Gastrocnemius medialis (tissue), 4 donors: Measurements from ENCODE around the gene MAML2. TPM values are rescaled to one million over a fixed set of nuclear protein-coding genes. Genes with fewer than 3 reads are reported as not detected.

ENCODE experiments used
- ATAC-seq, 2 donors: fragments of 150-250 bp; one replicate each; pipeline ENCODE4 v1.9.1; 2016
- DNase-seq, 2 donors: peaks; one replicate each; pipeline ENCODE4 v3.0.0-alpha.2; 2019
- H3K27ac ChIP-seq, 4 donors: fragments of 200-600 bp; sonication (generic); 1 replicate in 1 of 4; 2 replicates in 3 of 4; pipeline ENCODE4 v1.5.1; 2016 to 2018; ENCODE audit warnings: mild to moderate bottlenecking in 2 of 4, moderate library complexity in 1 of 4
- H3K27me3 ChIP-seq, 3 donors: fragments of 200-600 bp; sonication (generic) in 2 of 3; 1 replicate in 1 of 3; 2 replicates in 2 of 3; pipeline versions ENCODE4 v1.5.1 to v1.6.0; 2016 to 2019; ENCODE audit warnings: mild to moderate bottlenecking in 1 of 3, moderate library complexity in 1 of 3
- H3K36me3 ChIP-seq, 2 donors: fragments of 200-600 bp; sonication (generic) in 1 of 2; one replicate each; pipeline ENCODE4 v1.5.1; 2017 to 2018
- H3K4me1 ChIP-seq, 2 donors: fragments of 200-600 bp; sonication (generic) in 1 of 2; one replicate each; pipeline ENCODE4 v1.5.1; 2016 to 2017; ENCODE audit warnings: mild to moderate bottlenecking in 2 of 2
- H3K4me3 ChIP-seq, 4 donors: fragments of 200-600 bp; sonication (generic) in 3 of 4; 1 replicate in 1 of 4; 2 replicates in 3 of 4; pipeline ENCODE4 v1.5.1; 2016 to 2019; ENCODE audit warnings: mild to moderate bottlenecking in 2 of 4
- H3K9me3 ChIP-seq, 3 donors: fragments of 200-600 bp; sonication (generic) in 2 of 3; 1 replicate in 1 of 3; 2 replicates in 2 of 3; pipeline ENCODE4 v1.5.1; 2016 to 2019
- CTCF ChIP-seq, 5 experiments: fragments of 450-650 bp in 3 of 5; fragments of 200-600 bp in 2 of 5; sonication (generic) in 2 of 5; IDR thresholded peaks in 4 of 5; conservative IDR thresholded peaks in 1 of 5; 1 replicate in 4 of 5; 2 replicates in 1 of 5; pipeline ENCODE4 v1.5.1; 2016 to 2019; ENCODE audit warnings: antibody characterized with exemption in 5 of 5, mild to moderate bottlenecking in 3 of 5, moderate library complexity in 3 of 5
- POLR2A ChIP-seq, 2 donors: fragments of 450-650 bp; IDR thresholded peaks; one replicate each; pipeline ENCODE4 v1.6.1; 2017; ENCODE audit warnings: antibody characterized with exemption in 2 of 2, mild to moderate bottlenecking in 2 of 2, moderate library complexity in 2 of 2
- in situ Hi-C, 4 donors: fragments of 200-750 bp; cut with MboI; loops; one replicate each; pipeline versions ENCODE4 v1.15.0 to v1.8.0; 2017; ENCODE audit warnings: low sequenced_read_pairs in 4 of 4
- intact Hi-C: fragments of 100-400 bp; cut with DNase I; formaldehyde crosslinking; loops from one replicate; pipeline ENCODE4 v1.15.1; 2023; ENCODE audit warnings: low total_unique reads
- total RNA-seq, 4 donors: library from RNA; depleted of rRNA; stranded (reverse); fragments of >200 nt; gene quantifications; one replicate each; pipeline versions ENCODE4 v1.1.0 to v1.2.3, GENCODE V29; 2016

Gene MAML2
- total RNA-seq, 4 donors from 2014 or later = 4.1 to 6.3 (median 4.8) TPM

- Histone ChIP-seq H3K27ac (no peak overlapping the region), H3K27me3 (no peaks in the 10 kb centered on the region), H3K4me1 (peaks cover 0 to 5% of the 10 kb centered on the region in 2 donors), H3K4me3 (no peak overlapping the region), H3K9me3 (no peaks in the 10 kb centered on the region), H3K36me3 (no peaks in the 10 kb centered on the region)
- in situ Hi-C loops (no loop called here), intact Hi-C loops (no loop called here)
- DNase-seq (no peak), ATAC-seq (no peak)
- TF ChIP-seq POLR2A (IDR thresholded peaks at IDR 0.05) (no peak), CTCF (IDR thresholded peaks at IDR 0.05 in 4 of 5, conservative IDR thresholded peaks at IDR 0.05 in 1 of 5) (no peak)
Observed at GRCh38 chr11:96105197-96105895, 237.6 kb downstream of the MAML2 start.

GRCh38 chr11:96104496-96104895, 238.5 kb downstream of the MAML2 start:
- DNase-seq (no peak), ATAC-seq (no peak)
- H3K4me1 ChIP-seq = peaks cover 0 to 5% of the 10 kb centered on the region in 2 donors
- no peak overlapping the region for H3K27ac ChIP-seq
- H3K36me3 ChIP-seq = no peaks in the 10 kb centered on the region
- TF ChIP-seq POLR2A (IDR thresholded peaks at IDR 0.05) (no peak), CTCF (IDR thresholded peaks at IDR 0.05 in 4 of 5, conservative IDR thresholded peaks at IDR 0.05 in 1 of 5) (no peak)
- intact Hi-C loops (no loop called here), in situ Hi-C loops (no loop called here)
- H3K27me3 ChIP-seq = no peaks in the 10 kb centered on the region
- no peak overlapping the region for H3K4me3 ChIP-seq
- no peaks in the 10 kb centered on the region for H3K9me3 ChIP-seq

- Histone ChIP-seq H3K27ac (no peak overlapping the region), H3K9me3 (no peaks in the 10 kb centered on the region), H3K4me3 (no peak overlapping the region), H3K4me1 (peaks cover 0 to 5% of the 10 kb centered on the region in 2 donors), H3K27me3 (no peaks in the 10 kb centered on the region), H3K36me3 (no peaks in the 10 kb centered on the region)
- ATAC-seq = no peak
- TF ChIP-seq CTCF (IDR thresholded peaks at IDR 0.05 in 4 of 5, conservative IDR thresholded peaks at IDR 0.05 in 1 of 5) (no peak), POLR2A (IDR thresholded peaks at IDR 0.05) (no peak)
- in situ Hi-C loops = no loop called here
- intact Hi-C loops = no loop called here
- no peak for DNase-seq
Observed at GRCh38 chr11:96103721-96104120, 239.3 kb downstream of the MAML2 start.

GRCh38 chr11:96103102-96103501, 239.9 kb downstream of the MAML2 start:
- Histone ChIP-seq H3K4me3 (no peak overlapping the region), H3K27ac (no peak overlapping the region), H3K4me1 (peaks cover 0 to 10% of the 10 kb centered on the region in 2 donors), H3K9me3 (no peaks in the 10 kb centered on the region), H3K27me3 (no peaks in the 10 kb centered on the region), H3K36me3 (no peaks in the 10 kb centered on the region)
- in situ Hi-C loops = no loop called here
- no peak for DNase-seq
- no peak for TF ChIP-seq CTCF (IDR thresholded peaks at IDR 0.05 in 4 of 5, conservative IDR thresholded peaks at IDR 0.05 in 1 of 5)
- TF ChIP-seq POLR2A (IDR thresholded peaks at IDR 0.05) = no peak
- ATAC-seq = no peak
- intact Hi-C loops = no loop called here

- no peaks in the 10 kb centered on the region for H3K36me3 ChIP-seq
- no peaks in the 10 kb centered on the region for H3K9me3 ChIP-seq
- H3K4me3 ChIP-seq = no peak overlapping the region
- no peak for DNase-seq
- no peak overlapping the region for H3K27ac ChIP-seq
- peaks cover 0 to 10% of the 10 kb centered on the region in 2 donors for H3K4me1 ChIP-seq
- in situ Hi-C loops (no loop called here), intact Hi-C loops (no loop called here)
- ATAC-seq = no peak
- no peaks in the 10 kb centered on the region for H3K27me3 ChIP-seq
- TF ChIP-seq POLR2A (IDR thresholded peaks at IDR 0.05) (no peak), CTCF (IDR thresholded peaks at IDR 0.05 in 4 of 5, conservative IDR thresholded peaks at IDR 0.05 in 1 of 5) (no peak)
Observed at GRCh38 chr11:96102664-96103078, 240.3 kb downstream of the MAML2 start.
